Stimulated activated CD4-positive, alpha-beta T cell treated with anti-CD3 and anti-CD28 coated beads, Interleukin-4, amount 100 ng/mL, for 1 hour (primary cell): ENCODE results near the gene RND2.
"Not testable (repeated sequence)": the region's sequence is repeated elsewhere in the genome, so short reads cannot be mapped to it uniquely, and the experiment has no call there.

ENCODE experiments used
- DNase-seq: peaks from one replicate; pipeline ENCODE4 v3.0.0-alpha.2; 2020

RND2 gene

GRCh38 chr17:43027091-43028032 lies 2.3 kb downstream of the RND2 start:
- DNase-seq = no peak

- DNase-seq = no peak
Observed at GRCh38 chr17:43028221-43028861, 3.3 kb downstream of the RND2 start.

- DNase-seq = no peak
Observed at GRCh38 chr17:43030137-43030767, 5.2 kb downstream of the RND2 start.

GRCh38 chr17:43031666-43032065 lies 6.6 kb downstream of the RND2 start:
- no peak for DNase-seq

- no peak for DNase-seq
Observed at GRCh38 chr17:43033948-43034881, 9.2 kb downstream of the RND2 start.

GRCh38 chr17:43034894-43035293 lies 9.9 kb downstream of the RND2 start:
- DNase-seq = no peak

GRCh38 chr17:43039646-43040045 lies 14.6 kb downstream of the RND2 start:
- no peak for DNase-seq

- no peak for DNase-seq
Observed at GRCh38 chr17:43040655-43041054, 15.6 kb downstream of the RND2 start.

- DNase-seq = no peak
Observed at GRCh38 chr17:43042025-43042628, 17.1 kb downstream of the RND2 start.

- no peak for DNase-seq
Observed at GRCh38 chr17:43043307-43043706, 18.3 kb downstream of the RND2 start.

- no peak for DNase-seq
Observed at GRCh38 chr17:43044024-43044423, 19.0 kb downstream of the RND2 start.

- DNase-seq = no peak
Observed at GRCh38 chr17:43051969-43052368, 26.9 kb downstream of the RND2 start.

GRCh38 chr17:43053008-43053407 lies 28.0 kb downstream of the RND2 start:
- DNase-seq = not testable (repeated sequence)

GRCh38 chr17:43056051-43056450 lies 31.0 kb downstream of the RND2 start:
- no peak for DNase-seq

GRCh38 chr17:43062984-43063638 lies 38.1 kb downstream of the RND2 start:
- DNase-seq = no peak

- DNase-seq = no peak
Observed at GRCh38 chr17:43068570-43069367, 43.7 kb downstream of the RND2 start.

GRCh38 chr17:43069368-43069898 lies 44.4 kb downstream of the RND2 start:
- no peak for DNase-seq

- DNase-seq = no peak
Observed at GRCh38 chr17:43070257-43070656, 45.2 kb downstream of the RND2 start.

GRCh38 chr17:43070872-43071271 lies 45.8 kb downstream of the RND2 start:
- no peak for DNase-seq

- DNase-seq = no peak
Observed at GRCh38 chr17:43074869-43075268, 49.8 kb downstream of the RND2 start.
